Hair follicle dermal papilla cell (primary cell): ENCODE data around the gene TSPEAR. TPM values are rescaled to one million over a fixed set of nuclear protein-coding genes. Genes with fewer than 3 reads are reported as not detected.

Experiments
- small RNA-seq: library from RNA; depleted of rRNA; stranded (forward); fragments of <200 nt; gene quantifications from one replicate; pipeline ENCODE3, GENCODE V24; 2012
- total RNA-seq: library from RNA; depleted of rRNA; stranded (reverse); fragments of >200 nt; gene quantifications from 2 replicates; pipeline ENCODE4 v1.2.3, GENCODE V29; 2012

The TSPEAR gene
- total RNA-seq, 1 donor, result not detected

DNA sequence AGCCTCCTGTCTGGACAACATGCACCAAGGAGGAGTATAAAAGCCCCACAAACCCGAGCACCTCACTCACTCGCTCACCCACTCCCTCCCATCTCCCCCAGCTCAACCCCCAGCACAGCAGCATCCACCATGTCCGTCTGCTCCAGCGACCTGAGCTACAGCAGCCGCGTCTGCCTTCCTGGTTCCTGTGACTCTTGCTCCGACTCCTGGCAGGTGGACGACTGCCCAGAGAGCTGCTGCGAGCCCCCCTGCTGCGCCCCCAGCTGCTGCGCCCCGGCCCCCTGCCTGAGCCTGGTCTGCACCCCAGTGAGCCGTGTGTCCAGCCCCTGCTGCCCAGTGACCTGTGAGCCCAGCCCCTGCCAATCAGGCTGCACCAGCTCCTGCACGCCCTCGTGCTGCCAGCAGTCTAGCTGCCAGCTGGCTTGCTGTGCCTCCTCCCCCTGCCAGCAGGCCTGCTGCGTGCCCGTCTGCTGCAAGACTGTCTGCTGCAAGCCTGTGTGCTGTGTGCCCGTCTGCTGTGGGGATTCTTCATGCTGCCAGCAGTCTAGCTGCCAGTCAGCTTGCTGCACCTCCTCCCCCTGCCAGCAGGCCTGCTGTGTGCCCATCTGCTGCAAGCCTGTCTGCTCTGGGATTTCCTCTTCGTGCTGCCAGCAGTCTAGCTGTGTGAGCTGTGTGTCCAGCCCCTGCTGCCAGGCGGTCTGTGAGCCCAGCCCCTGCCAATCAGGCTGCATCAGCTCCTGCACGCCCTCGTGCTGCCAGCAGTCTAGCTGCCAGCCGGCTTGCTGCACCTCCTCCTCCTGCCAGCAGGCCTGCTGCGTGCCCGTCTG, 137.5 kb downstream of the TSPEAR start, which contains the start of gene KRTAP10-4:
Gene KRTAP10-4 (plus strand): TSS at position 100 of the 827 bp plus-strand sequence. CDS start 30 bp downstream, at position 130.

GRCh38 chr21:44558695-44559094, 152.7 kb downstream of the TSPEAR start, which contains the start of gene KRTAP10-3:
Gene KRTAP10-3 (minus strand): TSS chr21:44558795. CDS start chr21:44558715, 80 bp downstream.

DNA sequence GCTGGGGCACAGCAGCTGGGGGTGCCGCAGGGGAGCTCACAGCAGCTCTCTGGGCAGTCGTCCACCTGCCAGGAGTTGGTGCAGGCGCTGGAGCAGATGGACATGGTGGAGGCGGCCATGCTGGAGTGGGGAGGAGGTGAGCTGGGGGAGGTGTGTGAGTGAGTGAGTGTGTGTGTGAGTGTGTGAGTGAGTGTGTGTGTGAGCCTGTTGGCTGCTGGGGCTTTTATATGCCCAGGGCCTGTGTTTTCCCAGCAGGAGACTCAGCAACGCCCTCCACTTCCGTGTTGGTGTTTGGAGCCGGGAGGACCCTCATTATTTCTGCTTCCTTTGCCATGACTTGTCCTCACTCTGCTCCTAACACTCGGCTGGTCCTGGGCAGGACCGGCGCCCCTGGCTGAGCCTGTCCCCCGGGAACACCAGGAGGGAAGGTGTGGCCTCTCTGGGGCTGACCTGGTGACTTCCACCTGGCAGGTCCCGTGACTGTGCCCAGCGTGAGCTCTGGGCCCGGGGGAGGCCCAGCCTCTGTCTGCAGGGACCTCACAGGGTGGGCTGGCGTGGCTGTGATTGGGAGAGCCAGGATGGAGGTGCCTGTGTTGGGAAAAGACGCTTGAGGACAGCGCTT, 159.9 kb downstream of the TSPEAR start, which contains the start of gene KRTAP10-2:
Gene KRTAP10-2 (minus strand): TSS at position 166 of the 622 bp plus-strand sequence. CDS start 47 bp downstream, at position 119.

DNA sequence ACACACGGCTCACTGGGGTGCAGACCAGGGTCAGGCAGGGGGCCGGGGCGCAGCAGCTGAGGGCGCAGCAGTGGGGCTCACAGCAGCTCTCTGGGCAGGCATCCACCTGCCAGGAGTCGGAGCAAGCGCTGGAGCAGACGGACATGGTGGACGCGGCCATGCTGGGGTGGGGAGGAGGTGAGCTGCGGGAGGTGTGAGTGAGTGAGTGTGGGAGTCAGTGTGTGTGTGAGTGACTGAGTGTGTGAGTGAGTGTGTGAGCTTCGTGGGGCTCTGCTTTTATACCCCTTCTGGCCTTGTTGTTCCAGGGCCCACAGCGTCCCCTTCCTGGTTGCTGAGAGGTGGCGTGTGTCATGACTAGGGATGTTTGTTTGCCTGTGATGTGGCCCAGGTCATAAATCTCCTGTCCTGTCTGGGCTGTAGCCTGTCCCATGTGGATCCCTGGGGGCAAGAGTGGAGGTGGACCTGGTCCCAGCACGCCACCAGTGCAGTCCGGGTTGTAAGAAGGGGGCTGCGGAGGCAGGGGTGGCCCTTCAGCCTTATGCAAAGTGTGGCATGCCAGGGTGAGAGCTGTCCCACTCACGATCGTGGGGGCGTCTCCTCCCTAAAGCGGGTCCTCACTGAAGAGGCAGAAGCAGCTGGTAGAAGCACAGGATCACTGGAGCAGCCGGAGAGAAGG, 171.2 kb downstream of the TSPEAR start, which contains the start of gene KRTAP10-1:
Gene KRTAP10-1 (minus strand): TSS at position 205 of the 676 bp plus-strand sequence. CDS start 45 bp downstream, at position 160.

GRCh38 chr21:44454747-44455523, 256.4 kb downstream of the TSPEAR start, which contains the start of gene LRRC3:
Gene LRRC3 (plus strand): TSS chr21:44455510. CDS start chr21:44456645, 1,135 bp downstream.

Small RNA genes within 50 kb of the gene (small RNA-seq; reads per million reads assigned to genes)
- gene KRTAP12-6P, result not detected

Other genes starting within 250 kb of the TSPEAR start
- gene KRTAP10-1, start 171.4 kb downstream of the TSPEAR start, total RNA-seq, result not detected in 2 replicates
- not detected in 2 replicates for gene KRTAP10-2, start 160.1 kb downstream of the TSPEAR start, total RNA-seq
- not detected in 2 replicates for gene KRTAP10-3, start 152.8 kb downstream of the TSPEAR start, total RNA-seq
- not detected in 2 replicates for gene KRTAP10-4, start 137.8 kb downstream of the TSPEAR start, total RNA-seq
- not detected in 2 replicates for gene KRTAP10-5, start 131.0 kb downstream of the TSPEAR start, total RNA-seq
- gene KRTAP10-6, start 119.1 kb downstream of the TSPEAR start, total RNA-seq, result not detected in 2 replicates
- gene KRTAP10-7, start 111.0 kb downstream of the TSPEAR start, total RNA-seq, result not detected in 2 replicates
- not detected in 2 replicates for gene KRTAP10-8, start 99.5 kb downstream of the TSPEAR start, total RNA-seq
- not detected in 2 replicates for gene KRTAP10-9, start 84.5 kb downstream of the TSPEAR start, total RNA-seq
- not detected in 2 replicates for gene KRTAP10-10, start 74.2 kb downstream of the TSPEAR start, total RNA-seq
- not detected in 2 replicates for gene KRTAP10-11, start 65.2 kb downstream of the TSPEAR start, total RNA-seq
- not detected in 2 replicates for gene KRTAP12-4, start 56.9 kb downstream of the TSPEAR start, total RNA-seq
- not detected in 2 replicates for gene KRTAP12-3, start 53.6 kb downstream of the TSPEAR start, total RNA-seq
- gene KRTAP12-2, start 44.6 kb downstream of the TSPEAR start, total RNA-seq, result not detected in 2 replicates
- gene KRTAP12-1, start 29.4 kb downstream of the TSPEAR start, total RNA-seq, result not detected in 2 replicates
- not detected in 2 replicates for gene KRTAP10-12, start 14.4 kb downstream of the TSPEAR start, total RNA-seq
- gene UBE2G2, start 90.2 kb upstream of the TSPEAR start, total RNA-seq, result 76.5 and 82.9 TPM in 2 replicates
- gene SUMO3, start 106.5 kb upstream of the TSPEAR start, total RNA-seq, result 108 and 127 TPM in 2 replicates
- gene PTTG1IP, start 162.1 kb upstream of the TSPEAR start, total RNA-seq, result 288 and 314 TPM in 2 replicates
- 2.1 and 3.4 TPM in 2 replicates for gene ITGB2, start 209.3 kb upstream of the TSPEAR start, total RNA-seq
- gene SLX9, start 228.5 kb upstream of the TSPEAR start, total RNA-seq, result 9.6 and 14.8 TPM in 2 replicates